ENCODE results near the gene USP48.
"Not testable (repeated sequence)": the region's sequence is repeated elsewhere in the genome, so short reads cannot be mapped to it uniquely, and the experiment has no call there.

The USP48 gene

GRCh38 chr1:21782868-21783678 is at the start of gene USP48:
TSS of gene USP48 (minus strand) at chr1:21783149. CDS start at chr1:21782957, 192 bp downstream.
- peak; percentile 97 for DNase-seq

- DNase-seq: no peak
Observed at GRCh38 chr1:21831454-21831970, 48.6 kb upstream of the USP48 start.

GRCh38 chr1:21830792-21831453 is 48.0 kb upstream of the USP48 start:
- DNase-seq: no peak

GRCh38 chr1:21829294-21829693 is 46.3 kb upstream of the USP48 start:
- no peak for DNase-seq

- DNase-seq: no peak
Observed at GRCh38 chr1:21828506-21829210, 45.7 kb upstream of the USP48 start.

- no peak for DNase-seq
Observed at GRCh38 chr1:21828075-21828474, 45.1 kb upstream of the USP48 start.

- DNase-seq: no peak
Observed at GRCh38 chr1:21827141-21827679, 44.3 kb upstream of the USP48 start.

GRCh38 chr1:21826694-21827093 is 43.7 kb upstream of the USP48 start:
- not testable (repeated sequence) for DNase-seq

- no peak for DNase-seq
Observed at GRCh38 chr1:21825393-21825792, 42.4 kb upstream of the USP48 start.

- DNase-seq: no peak
Observed at GRCh38 chr1:21824926-21825325, 42.0 kb upstream of the USP48 start.

- DNase-seq: no peak
Observed at GRCh38 chr1:21823980-21824702, 41.2 kb upstream of the USP48 start.

GRCh38 chr1:21823206-21823979 is 40.4 kb upstream of the USP48 start:
- DNase-seq: no peak

- DNase-seq: no peak
Observed at GRCh38 chr1:21822349-21822748, 39.4 kb upstream of the USP48 start.

GRCh38 chr1:21821385-21822019 is 38.6 kb upstream of the USP48 start:
- no peak for DNase-seq

GRCh38 chr1:21820597-21821232 is 37.8 kb upstream of the USP48 start:
- DNase-seq: no peak

- peak; percentile 30 for DNase-seq
Observed at GRCh38 chr1:21818656-21819055, 35.7 kb upstream of the USP48 start.

- no peak for DNase-seq
Observed at GRCh38 chr1:21816602-21817302, 33.8 kb upstream of the USP48 start.

- no peak for DNase-seq
Observed at GRCh38 chr1:21815724-21816321, 32.9 kb upstream of the USP48 start.

- DNase-seq: no peak
Observed at GRCh38 chr1:21814981-21815582, 32.1 kb upstream of the USP48 start.
